HG03064 (cell line): ENCODE measurements around the gene SPAG8.

Experiments
- ATAC-seq: cut with Tn5 transposase; IDR thresholded peaks from one replicate; pipeline ENCODE4 v1.9.1; 2021; ENCODE audit warnings: low read depth; ENCODE audit not compliant: unreplicated experiment

SPAG8 gene

GRCh38 chr9:35813434-35814105 is 1.5 kb upstream of the SPAG8 start:
- ATAC-seq: no peak

- no peak for ATAC-seq
These were observed 559 bp downstream of the SPAG8 start for GRCh38 chr9:35811381-35812024.

- ATAC-seq: no peak
These were observed 1.9 kb downstream of the SPAG8 start for GRCh38 chr9:35810122-35810521.

GRCh38 chr9:35808433-35808832 is 3.6 kb downstream of the SPAG8 start:
- ATAC-seq: no peak

DNA sequence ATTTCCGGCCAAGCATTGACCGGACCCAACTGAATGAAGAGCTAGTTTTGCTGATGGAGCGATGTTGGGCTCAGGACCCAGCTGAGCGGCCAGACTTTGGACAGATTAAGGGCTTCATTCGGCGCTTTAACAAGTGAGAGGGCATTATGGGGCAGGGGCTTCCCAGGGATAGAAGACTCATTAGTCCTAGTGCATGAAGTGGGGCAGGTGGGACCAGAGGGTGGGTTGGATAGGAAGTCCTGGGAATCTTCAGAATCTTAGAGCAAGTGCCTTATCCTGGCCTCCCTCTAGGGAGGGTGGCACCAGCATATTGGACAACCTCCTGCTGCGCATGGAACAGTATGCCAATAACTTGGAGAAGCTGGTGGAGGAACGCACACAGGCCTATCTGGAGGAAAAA is 6.0 kb downstream of the SPAG8 start:
- ATAC-seq: no peak

- no peak for ATAC-seq
These were observed 10.5 kb downstream of the SPAG8 start for GRCh38 chr9:35801328-35802128.

GRCh38 chr9:35800530-35800929 is 11.5 kb downstream of the SPAG8 start:
- ATAC-seq: no peak

- no peak for ATAC-seq
These were observed 13.2 kb downstream of the SPAG8 start for GRCh38 chr9:35798658-35799374.

DNA sequence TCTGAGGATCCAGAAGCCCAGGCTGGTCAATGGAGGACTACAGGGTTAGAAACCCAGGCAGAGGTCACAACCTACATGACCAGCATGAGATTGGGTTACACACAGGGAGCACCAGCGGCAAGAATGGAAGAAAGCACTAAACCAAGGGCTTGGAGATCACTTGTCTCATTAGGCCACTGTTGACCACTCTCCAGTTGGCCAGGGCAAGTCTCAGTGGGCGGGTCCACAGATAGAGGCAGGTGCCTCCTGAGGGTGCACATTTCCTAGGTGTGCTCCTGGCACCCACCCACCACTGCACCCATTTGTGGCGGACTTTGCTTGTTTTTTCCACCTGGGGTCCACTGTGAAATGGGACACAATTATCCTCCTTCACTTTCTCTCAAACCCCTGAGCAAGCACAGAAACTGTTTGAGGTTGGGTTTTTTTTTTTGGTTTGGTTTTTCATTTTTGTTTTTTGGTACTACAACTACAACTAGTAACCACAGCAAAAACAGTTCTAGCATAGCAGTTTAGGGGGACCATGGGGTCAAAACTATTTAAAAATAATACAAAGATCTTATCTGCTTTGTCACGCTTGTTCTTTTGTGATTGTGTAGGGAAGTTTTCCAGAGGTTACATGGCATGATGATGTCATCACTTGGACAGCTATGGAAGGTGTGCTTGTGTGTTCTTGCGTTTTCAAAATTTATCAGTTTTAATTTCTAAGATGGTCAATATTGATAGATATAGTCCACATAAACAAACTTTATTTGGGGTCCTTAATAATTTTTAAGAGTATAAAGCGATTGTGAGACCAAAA is 14.6 kb downstream of the SPAG8 start:
- ATAC-seq: no peak

- no peak for ATAC-seq
These were observed 16.4 kb downstream of the SPAG8 start for GRCh38 chr9:35795695-35796094.

DNA sequence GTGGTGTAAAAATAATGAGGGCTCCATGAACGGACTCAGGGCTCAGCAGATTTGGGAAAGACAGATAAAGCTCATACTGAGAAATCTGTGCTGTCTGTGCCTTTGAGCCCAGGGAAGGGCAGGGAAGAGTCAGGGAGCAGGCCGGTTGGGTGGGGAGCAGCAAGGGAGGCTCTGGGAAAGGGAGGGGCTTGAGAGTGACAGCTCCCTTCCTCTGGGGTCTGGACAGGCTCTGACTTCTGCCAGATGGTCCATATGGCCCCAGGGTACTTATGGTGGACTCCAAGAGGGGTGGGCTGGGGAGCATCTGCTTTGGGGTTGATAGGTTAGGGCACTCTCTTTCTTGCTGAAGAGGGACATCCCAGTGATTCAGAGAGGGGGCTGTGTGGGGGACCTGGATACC is 18.6 kb downstream of the SPAG8 start:
- no peak for ATAC-seq

- no peak for ATAC-seq
These were observed 19.2 kb downstream of the SPAG8 start for GRCh38 chr9:35792826-35793225.

- no peak for ATAC-seq
These were observed 19.8 kb downstream of the SPAG8 start for GRCh38 chr9:35792024-35792813.

DNA sequence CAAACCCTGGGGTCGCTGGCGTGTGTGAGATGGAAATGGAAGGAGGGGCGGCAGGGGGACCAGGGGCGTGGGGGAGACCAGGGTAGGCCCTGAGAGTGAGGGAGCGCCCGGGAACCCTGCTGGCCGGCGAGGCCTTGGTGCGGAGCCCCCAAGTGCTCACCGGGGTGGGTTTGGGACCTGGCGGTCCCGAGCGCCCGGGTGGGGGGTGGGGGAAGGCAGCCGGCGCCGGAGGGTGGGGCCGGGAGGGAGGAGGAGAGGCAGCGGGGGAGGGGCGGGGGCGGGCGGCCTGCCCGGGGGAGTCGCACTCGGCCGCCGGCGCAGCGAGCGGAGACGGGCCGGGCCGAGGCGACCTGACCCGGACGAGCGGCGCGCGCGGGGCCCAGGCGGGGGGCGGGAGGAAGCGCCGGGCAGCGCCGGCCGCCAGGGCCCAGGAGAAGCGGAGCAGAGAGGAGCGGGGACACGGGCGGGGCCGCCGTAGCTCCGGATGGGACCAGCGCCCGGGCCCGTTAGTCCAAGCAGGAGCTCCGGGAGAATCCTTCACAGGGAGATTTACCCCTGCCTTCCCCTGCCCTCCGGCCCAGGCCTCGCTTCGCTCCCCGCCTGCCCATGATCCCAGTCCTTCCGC is 20.7 kb downstream of the SPAG8 start, which contains the start of gene NPR2:
Gene NPR2, plus strand, starts transcription at position 295 of the 625 bp plus-strand sequence. CDS start 818 bp downstream, outside the sequence.
- no peak for ATAC-seq

- ATAC-seq: no peak
These were observed 21.4 kb downstream of the SPAG8 start for GRCh38 chr9:35790385-35791296.

DNA sequence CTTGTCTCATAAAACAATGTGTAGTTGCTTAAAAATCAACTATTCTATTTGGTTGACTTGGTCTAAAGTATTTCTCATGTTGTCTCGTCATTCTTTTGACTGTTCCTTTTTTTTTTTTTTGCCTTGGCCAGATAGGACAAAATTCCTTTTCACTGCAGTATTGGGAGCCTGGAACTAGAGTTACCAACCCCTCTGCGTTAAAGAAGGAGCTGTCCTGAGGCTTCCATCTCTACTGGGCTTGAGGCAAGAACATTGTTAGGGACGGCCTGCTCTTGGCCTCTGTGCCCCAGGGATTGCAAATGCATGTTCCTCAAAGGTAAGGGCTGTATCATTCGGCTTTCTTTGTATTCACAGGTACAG is 22.1 kb downstream of the SPAG8 start:
- ATAC-seq: no peak

GRCh38 chr9:35789541-35789940 is 22.5 kb downstream of the SPAG8 start:
- no peak for ATAC-seq

DNA sequence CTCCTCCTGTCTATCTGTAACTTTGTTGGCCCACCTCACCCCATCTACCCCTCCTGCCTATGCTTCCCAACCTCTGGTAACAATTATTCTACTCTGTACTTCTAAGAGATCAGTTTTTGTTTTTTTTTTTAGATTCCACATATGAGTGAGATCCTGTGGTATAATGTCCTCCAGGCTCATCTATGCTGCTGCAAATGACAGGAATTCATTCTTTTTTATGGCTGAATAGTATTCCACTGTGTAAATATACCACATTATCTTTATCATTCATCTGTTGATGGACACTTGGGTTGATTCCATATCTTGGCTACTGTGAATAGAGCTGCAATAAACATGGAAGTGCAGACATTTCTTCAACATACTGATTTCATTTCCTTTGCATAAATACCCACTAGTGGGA is 28.6 kb downstream of the SPAG8 start:
- no peak for ATAC-seq
